NCI-H446 (cell line): Measurements from ENCODE around the gene KDM2B.

Experiments used
- DNase-seq, 2 experiments: peaks; one replicate each; lab custom pipeline; 2025; lab: John Stamatoyannopoulos, UW

The KDM2B gene

DNA sequence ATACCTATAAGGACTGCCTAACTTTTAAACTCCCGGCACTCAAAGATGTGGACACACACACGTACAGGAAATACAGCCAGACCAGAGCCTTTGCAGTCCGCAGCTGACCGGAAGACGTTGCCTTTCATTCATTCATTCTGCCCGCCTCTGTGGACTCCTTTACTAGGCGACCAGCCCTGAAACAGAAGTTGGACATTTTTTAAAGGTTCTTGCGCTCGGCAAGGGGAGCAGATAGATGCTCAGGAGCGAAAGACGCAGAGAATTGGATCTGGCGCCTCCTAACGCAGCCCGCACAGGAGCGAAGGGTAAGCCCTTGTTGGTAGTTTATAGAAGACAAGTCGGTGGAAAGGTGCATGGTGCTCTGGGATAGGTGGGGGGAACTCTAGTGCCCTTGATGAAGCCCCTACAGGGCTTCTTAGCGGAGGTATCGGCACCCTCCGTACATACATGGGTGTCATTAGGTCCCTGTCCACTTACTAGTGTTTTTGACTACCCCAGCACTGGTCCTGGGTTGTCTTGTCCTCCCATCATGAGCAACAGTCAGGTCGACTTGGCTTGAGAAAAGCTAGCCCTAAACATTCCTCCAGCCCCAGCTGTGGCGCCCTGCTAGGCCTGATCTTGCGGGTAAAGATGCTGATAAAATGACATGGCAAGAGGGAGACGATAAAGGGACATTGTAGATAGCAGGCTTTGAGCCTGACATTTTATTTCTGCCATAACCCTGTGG is at the start of gene KDM2B:
Gene KDM2B (minus strand): TSS at position 65 of the 727 bp plus-strand sequence. CDS start 112 bp downstream, outside the sequence.
- no peak for DNase-seq

DNA sequence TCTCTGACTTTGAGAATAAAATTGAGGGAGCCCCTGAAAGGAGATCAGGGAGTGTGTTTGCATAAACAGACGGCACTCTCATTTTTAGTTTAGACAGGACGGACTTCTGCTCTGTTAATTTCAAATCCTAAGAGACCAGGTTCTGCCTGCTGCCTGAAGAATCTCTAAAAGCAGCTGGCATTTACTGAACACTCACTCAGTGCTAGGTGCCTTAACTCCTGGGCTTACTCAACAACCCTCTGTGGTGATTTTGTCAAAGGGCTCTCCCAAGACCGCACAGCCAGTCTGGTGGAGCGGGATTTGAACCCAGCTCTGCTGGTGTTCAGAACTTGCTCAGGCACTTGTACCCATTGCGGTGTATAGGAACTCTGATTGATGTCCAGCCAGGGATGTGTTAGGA is 47.7 kb upstream of the KDM2B start:
- no peak for DNase-seq

DNA sequence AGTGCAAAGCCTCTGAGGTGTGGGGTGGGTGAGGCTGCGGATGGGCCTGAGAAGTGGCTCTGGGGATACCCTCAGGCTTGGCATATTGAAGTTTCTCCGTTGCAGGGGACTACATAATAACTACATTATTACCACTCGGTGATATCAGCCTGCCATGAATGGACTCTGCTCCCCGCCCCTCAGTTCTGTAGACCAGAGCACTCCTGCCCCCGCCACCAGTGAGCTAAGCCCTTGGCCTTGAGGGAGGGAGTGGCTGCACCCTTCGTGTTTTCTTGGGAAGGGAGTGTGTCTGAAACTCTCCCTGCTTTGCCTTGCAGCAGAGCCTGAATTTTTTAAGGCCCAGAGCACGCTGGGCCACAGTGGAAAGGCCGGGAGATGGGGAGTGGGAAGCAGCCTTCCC is 47.2 kb upstream of the KDM2B start:
- DNase-seq = no peak

DNA sequence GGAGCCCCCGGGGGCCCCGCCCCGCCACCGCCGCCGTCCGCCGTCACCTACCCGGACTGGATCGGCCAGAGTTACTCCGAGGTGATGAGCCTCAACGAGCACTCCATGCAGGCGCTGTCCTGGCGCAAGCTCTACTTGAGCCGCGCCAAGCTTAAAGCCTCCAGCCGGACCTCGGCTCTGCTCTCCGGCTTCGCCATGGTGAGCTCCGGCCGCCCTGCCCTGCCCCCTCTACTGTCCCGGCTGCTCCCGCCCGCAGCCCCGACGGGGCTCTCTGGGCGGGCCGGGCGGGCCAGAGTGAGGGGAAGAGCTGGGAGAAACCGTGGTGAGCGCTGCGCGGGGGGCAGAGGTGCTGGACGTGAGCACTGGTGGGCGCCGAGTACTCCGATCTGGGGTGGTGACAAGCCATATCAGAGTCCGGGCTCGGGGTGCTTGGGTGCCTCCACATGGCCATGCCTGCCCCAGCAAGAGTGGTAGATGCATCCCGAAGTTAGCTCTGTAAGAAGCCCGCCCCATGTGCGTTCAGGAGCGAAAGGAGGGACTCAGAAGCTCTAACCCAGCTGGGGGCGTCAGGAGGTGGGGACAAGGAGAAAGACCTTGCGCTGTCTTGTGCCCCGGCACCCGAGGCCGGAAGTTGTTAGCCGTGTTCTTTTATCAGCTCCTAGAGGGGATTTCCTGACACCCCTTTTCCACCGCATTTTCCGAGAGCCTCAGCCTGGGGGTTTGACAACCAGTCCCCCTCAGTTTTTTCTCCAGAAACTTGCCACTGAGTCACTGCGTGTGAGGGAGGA is 46.2 kb upstream of the KDM2B start:
- peak in 1 of 2 experiments; percentile 41 for DNase-seq

DNA sequence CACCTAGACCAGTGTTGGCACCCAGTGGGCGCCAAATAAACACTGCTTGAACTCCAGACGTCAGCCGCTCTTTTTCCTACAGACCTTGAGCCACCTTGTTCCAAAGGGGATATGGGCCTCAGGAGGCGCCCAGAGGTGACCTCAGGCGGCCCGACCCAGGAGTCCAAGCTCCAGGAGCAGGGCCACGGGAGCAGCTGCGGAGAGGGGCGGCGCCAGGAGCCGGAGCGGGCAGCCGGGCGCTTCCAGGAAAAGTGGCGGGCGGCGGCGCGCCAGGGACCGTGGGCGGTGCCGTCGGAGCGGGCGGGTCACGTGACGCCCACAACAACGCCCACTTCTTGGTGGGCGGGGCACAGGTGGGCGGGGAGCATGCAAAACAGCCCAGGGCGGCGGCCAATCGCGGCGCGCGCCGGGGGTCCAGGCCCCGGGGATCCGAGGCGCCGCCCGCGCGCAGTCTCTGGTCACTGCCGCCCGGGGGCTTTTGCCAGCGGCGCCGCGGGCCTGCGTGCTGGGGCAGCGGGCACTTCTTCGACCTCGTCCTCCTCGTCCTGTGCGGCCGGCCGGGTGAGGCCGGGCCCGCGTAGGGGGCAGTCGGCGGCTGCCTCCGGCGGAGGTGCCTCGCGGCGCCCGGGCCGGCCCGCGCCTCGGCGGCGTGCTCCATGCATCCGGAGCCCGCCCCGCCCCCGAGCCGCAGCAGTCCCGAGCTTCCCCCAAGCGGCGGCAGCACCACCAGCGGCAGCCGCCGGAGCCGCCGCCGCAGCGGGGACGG is 45.4 kb upstream of the KDM2B start, which contains the start of gene ORAI1:
Gene ORAI1 (plus strand): TSS at position 444 of the 766 bp plus-strand sequence.
- DNase-seq = peak; percentile 86 to 96

DNA sequence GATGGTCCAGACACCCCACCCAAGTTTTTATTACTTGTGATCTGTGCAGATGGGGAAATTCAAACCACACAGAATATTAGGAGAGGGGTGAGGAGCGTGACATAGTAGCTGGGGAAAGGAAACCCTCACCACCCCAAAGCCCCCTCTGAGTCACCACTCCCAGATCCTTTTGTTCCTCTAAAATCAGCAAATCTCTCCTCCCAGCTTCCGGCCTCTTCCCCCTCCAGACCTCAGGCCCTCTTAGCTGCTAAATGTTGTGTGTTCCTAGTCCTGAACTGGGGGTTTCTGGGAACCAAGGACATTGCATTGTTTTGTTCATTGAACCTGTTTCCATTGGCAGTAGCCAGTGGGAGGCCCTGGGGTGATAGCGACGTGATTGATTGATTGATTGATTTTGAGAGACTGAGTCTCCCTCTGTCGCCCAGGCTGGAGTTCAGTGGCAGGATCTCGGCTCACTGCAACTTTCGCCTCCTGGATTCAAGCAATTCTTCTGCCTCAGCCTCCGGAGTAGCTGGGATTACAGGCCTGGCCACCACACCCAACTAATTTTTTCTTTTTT is 39.6 kb upstream of the KDM2B start:
- DNase-seq = no peak

DNA sequence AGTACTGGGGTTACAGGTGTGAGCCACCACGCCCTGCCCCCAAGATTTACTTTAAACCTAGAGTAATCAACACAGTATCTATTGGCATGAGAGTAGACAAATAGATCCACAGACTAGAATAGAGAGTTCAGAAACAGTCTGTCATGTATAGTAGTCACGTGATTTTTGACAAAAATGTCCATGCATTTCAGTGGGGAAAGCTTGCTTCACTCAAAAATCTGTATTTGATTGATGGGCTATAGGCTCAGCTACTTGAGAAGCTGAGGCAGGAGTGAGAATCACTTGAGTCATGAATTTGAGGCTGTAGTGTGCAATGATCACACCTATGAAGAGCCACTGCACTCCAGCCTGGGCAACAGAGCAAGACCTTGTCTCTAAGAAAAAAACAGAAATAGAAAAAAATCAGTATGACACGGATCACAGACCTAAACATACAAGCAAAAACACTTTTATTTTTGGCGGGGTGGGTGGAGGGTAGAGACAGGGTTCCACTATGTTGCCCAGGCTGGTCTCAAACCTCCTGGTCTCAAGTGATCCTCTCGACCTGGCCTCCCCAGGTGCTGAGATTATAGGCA is 37.9 kb upstream of the KDM2B start:
- DNase-seq = no peak

DNA sequence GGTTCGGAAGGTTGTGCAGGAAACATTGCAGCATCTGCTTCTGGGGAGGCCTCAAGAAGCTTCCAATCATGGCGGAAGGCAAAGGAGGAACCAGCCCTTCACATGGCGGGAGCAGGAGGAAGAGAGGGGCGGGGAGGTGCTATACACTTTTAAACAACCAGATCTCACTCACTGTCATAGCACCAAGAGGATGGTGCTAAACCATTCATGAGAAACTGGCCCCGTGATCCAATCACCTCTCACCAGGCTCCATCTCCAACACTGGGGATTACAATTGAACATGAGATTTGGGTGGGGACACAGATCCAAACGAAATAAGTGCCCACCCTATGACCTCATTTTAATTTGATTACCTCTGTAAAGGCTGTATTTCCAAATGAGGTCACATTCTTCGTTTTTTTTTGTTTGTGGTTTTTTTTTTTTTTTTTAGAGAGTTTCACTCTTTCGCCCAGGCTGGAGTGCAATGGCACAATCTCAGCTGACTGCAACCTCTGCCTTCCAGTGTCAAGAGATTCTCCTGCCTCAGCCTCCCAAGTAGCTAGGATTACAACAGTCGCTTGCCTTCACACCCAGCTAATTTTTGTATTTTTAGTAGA is 34.1 kb upstream of the KDM2B start:
- DNase-seq = no peak

DNA sequence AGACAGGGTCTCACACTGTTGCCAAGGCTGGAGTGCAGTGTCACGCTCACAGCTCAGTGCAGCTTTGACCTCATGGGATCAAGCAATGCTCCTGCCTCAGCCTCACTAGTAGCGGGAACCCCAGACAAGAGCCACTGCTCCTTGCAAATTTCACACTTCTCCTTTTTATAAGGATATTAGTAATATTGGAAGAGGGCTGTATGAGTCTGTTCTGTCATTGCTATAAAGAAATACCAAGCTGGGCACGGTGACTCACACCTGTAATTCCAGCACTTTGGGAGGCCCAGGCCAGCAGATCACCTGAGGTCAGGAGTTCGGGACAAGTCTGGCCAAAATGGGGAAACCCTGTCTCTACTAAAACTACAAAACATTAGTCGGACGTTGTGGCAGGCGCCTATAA is 32.6 kb upstream of the KDM2B start:
- no peak for DNase-seq

DNA sequence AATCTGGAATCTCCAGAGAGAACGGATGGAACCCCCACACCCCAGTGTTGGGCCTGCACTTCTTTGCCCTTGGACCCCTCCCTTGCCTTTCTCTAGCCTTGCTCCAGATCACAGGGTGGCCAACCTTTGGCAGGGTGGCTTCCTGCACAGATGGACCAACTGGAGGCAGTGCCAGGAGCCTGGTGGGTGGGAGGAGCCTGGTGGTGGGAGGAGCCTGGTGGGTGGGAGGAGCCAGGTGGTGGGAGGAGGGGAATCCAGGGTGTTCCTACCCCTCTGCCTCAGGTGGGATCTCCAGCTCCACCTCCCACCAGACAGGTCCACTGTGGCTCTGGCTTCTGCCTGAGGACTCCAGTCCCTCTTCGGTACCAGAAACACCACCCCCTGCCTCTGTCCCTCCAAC is 30.5 kb upstream of the KDM2B start:
- peak in 1 of 2 experiments; percentile 69 for DNase-seq

DNA sequence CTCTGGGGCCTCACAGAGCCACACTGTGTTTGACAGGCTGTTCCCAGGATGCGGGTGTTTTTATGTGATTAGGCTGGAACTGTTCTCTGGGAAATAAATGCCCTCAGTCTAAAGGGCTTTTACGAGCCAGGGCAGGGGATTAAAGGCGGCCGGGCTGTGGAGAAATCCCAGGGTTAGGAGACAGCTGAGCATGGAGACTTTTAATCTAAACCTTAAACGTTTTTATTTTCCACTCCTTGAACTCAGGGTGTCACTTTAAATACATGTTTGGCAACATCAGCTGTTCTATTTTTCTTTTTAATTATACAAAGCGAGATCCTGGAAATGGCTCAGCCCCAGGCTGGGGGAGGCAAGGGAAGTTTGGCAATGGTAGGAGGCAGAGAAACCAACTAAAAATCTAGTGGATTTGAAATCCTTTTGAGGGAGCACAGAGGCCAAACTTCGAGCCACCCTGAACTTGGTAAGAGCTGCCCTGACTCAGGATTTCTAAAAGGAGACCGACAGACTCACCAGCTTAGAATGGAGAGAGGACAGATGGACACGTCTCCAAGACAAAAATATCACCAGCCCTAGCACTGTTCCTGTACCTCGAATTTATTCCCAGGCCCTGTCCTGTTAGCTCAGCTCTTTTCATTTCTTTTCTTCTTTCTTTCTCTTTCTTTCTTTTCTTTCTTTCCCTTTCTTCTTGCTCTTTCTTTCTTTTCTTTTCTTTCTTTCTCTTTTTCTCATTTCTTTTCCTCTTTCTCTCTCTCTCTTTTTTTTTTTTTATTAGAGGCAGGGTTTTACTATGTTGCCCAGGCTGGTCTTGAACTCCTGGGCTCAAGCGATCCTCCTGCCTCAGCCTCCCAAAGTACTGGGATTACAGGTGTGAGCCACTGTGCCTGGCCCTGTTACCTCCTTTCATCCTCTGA is 29.7 kb upstream of the KDM2B start:
- DNase-seq = peak in 1 of 2 experiments; percentile 37

DNA sequence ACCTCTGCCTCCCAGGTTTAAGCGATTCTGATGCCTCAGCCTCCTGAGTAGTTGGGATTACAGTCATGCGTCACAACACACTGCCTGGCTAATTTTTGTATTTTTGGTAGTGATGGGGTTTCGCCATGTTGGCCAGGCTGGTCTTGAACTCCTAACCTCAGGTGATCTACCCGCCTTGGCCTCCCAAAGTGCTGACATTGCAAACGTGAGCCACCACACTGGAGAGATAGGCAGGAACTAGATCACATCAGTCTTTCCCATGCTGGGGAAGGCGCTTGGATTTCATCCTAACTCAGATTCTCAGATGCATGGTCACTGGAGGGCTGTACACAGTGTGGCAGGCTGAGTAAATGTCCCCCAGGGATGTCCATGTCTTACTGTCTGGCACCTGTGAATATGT is 27.5 kb upstream of the KDM2B start:
- DNase-seq = no peak

DNA sequence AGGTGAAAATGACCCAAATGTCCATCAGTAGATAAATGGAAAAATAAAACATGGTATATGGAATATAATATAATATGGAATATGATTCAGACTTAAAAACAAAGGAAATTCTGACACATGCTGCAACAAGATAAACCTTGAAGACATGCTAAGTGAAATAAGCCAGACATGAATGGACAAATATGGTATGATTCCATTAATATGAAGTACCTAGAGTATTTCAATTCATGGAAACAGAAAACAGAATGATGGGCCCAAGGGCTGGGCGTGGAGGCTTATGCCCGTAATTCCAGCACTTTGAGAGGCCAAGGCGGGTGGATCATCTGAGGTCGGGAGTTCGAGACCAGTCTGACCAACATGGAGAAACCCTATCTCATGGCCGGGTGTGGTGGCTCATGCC is 22.8 kb upstream of the KDM2B start:
- DNase-seq = no peak

DNA sequence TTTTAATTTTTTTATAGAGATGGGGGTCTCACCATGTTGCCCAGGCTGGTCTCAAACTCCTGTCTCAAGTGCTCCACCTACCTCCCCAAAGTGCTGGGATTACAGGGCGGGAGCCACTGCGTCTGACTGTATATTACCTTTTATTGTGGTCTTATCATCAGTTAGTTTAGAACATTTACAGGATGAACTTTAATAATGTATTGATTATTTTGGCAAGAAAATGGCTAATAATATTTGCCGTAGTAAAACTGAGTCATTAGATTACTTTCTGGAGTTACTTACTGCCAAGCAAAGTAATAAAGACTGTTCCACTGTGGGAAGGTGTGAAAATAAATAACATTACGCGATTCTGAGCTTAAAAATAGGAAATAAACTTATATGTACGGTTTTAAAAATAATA is 21.9 kb upstream of the KDM2B start:
- no peak for DNase-seq

DNA sequence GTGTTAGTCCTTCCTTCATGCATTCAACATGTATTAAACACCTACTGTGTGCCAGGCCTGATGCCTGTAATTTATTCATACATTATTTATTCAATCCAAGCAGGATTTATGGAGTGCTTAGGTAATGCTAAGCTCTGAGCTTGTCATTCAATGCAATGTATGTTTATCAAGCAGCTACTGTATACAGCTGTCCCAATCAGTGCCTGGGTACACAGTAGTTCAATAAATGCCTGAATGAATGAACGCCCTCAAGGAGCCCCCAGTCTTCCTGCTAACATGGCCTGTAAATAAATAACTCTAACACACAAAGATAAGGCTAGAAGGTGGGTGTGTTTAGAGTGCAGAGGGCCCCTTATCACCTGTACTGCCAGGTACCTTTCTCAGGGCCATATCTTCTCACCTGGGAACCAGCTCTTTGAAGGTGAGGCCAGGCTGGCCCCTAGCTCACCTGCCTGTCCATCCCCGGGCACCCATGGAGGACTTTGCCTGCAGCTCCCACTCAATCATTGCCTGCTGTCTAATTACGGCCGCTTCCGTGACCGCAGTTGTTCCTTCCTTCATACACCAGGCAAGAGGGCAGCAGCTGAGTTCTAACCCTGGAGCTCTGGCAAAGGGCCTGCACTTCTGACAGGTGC is 20.0 kb upstream of the KDM2B start:
- DNase-seq = no peak

DNA sequence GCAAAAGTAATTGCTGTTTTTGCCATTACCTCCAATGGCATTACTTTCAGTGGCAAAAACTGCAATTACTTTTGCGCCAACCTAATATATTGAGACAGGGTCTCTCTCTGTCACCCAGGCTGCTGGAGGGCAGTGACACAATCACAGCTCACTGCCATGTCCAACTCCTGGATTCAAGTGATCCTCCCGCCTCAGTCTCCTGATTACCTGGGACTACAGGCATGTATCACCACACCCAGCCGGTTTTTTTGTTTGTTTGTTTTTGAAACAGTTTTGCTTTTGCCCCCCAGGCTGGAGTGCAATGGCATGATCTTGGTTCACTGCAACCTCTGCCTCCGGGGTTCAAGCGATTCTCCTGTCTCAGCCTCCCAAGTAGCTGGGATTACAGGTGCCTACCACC is 15.7 kb upstream of the KDM2B start:
- DNase-seq = no peak

DNA sequence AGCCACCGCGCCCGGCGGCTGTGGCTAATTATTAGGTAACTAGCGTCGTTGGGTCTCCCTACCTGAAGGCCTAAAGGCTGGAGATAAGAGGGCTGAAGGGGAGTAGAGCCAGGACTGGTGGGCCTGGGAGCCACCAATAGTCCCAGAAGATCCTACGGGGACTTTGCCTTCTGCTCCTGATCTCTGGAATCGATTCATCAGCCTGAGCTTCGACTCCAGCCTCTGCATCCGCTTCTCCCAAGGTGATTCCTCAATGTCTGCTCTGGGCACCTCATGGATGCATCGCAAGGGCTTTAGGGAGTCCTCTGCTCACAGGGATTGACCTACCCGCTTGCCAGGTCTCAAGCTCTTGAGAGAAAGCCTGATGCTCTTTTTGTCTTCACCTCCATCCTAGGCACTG is 14.7 kb upstream of the KDM2B start:
- no peak for DNase-seq

DNA sequence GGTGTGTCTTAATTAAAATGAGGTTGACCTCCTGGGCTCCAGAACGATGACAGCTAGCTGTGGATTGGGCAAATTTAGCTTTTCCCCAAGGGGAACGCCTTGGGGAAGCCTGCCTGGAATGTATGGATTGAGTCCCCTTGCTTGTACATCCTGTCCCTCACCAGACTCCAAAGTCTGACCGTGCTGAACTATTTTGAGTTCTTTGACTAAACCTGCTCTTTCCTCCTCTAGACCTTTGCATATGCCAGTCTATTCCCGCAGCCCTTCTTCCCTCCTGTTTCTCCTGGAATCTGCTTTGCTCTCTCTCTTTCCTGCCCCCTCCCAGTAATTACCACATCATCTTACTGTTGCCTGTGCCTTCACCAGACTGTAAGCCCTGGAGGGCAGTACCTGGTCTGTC is 11.5 kb upstream of the KDM2B start:
- DNase-seq = no peak

DNA sequence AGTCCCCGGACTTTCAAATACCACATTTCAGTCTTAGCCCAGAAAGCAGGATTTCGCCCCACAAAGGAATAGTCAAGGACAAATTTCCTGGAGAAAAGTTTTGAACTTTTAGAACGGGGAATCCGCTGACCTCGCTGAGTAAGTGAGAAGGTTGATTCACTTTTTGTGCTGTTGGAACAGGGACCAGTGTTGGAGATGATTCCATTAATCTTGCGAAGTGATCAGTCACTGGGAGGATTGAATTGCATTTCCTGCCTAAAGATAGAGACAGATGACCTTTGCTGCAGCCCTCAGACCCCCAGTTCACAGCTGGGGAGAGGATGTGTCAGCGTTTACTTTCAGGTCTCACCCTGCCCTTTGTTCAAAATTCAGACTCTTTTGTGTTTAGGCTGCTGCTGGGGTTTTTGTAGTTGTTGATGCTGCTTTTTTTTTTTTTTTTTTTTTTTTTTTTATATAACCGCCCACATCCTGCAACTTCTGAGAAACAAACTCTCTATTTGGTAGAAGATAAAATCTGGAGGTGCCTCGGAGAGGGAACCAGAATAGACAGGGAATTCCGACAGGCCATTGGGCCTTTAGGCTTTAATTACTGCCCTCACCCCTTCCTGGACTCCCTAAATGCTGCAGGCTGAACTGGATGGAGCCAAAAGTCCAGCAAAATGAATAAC is 9.8 kb upstream of the KDM2B start:
- DNase-seq = no peak
